Erythroblast (primary cell): ENCODE data around the gene ZNF277.

Source experiments
- GATA1 ChIP-seq: IDR thresholded peaks from 2 replicates; pipeline ENCODE4 v1.6.1; 2011; ENCODE audit warnings: low read depth, mild to moderate bottlenecking, control low read depth, low read length, moderate library complexity
- POLR2A ChIP-seq: IDR thresholded peaks from 2 replicates; pipeline ENCODE4 v1.6.1; 2011; ENCODE audit warnings: mild to moderate bottlenecking, low read length

GRCh38 chr7:112211348-112211907, 4.9 kb downstream of the ZNF277 start:
- no peak for TF ChIP-seq POLR2A
- no peak for TF ChIP-seq GATA1
